ENCODE measurements around the gene SLC25A42.
"Not testable (repeated sequence)": the region's sequence is repeated elsewhere in the genome, so short reads cannot be mapped to it uniquely, and the experiment has no call there.

The SLC25A42 gene

GRCh38 chr19:19063183-19064097 lies at the start of gene SLC25A42:
Gene SLC25A42 (plus strand): TSS chr19:19063994. CDS start chr19:19096125, 32,131 bp downstream.
- peak; percentile 98 to 99 (median 99) for DNase-seq

GRCh38 chr19:19021115-19021514 lies 42.7 kb upstream of the SLC25A42 start:
- DNase-seq, result no peak

GRCh38 chr19:19022380-19022961 lies 41.3 kb upstream of the SLC25A42 start:
- DNase-seq, result no peak

GRCh38 chr19:19023376-19023775 lies 40.4 kb upstream of the SLC25A42 start:
- DNase-seq, result not testable (repeated sequence)

GRCh38 chr19:19025861-19026260 lies 37.9 kb upstream of the SLC25A42 start:
- no peak for DNase-seq

GRCh38 chr19:19026299-19026971 lies 37.4 kb upstream of the SLC25A42 start:
- DNase-seq, result peak in 2 of 3 donors; percentile 5 to 9

GRCh38 chr19:19027228-19027627 lies 36.6 kb upstream of the SLC25A42 start:
- no peak for DNase-seq

- DNase-seq, result no peak
Measured at GRCh38 chr19:19028526-19028925, 35.3 kb upstream of the SLC25A42 start.

GRCh38 chr19:19031891-19032290 lies 31.9 kb upstream of the SLC25A42 start:
- DNase-seq, result no peak

GRCh38 chr19:19032420-19033175 lies 31.2 kb upstream of the SLC25A42 start:
- DNase-seq, result peak; percentile 97

GRCh38 chr19:19033176-19033425 lies 30.7 kb upstream of the SLC25A42 start:
- DNase-seq, result no peak

- DNase-seq, result peak; percentile 93 to 97 (median 96)
Measured at GRCh38 chr19:19033426-19034203, 30.2 kb upstream of the SLC25A42 start, which contains the start of the genes ARMC6 and SUGP2. Gene ARMC6 (plus strand): TSS chr19:19033603. CDS start chr19:19034210, 607 bp downstream. Gene SUGP2 (minus strand): TSS chr19:19033517. CDS start chr19:19031071, 2,446 bp downstream.

- DNase-seq, result peak; percentile 84 to 91 (median 90)
Measured at GRCh38 chr19:19034204-19034624, 29.6 kb upstream of the SLC25A42 start.

GRCh38 chr19:19039901-19040300 lies 23.9 kb upstream of the SLC25A42 start:
- no peak for DNase-seq

- DNase-seq, result no peak
Measured at GRCh38 chr19:19040417-19040816, 23.4 kb upstream of the SLC25A42 start.

- no peak for DNase-seq
Measured at GRCh38 chr19:19042732-19043280, 21.0 kb upstream of the SLC25A42 start.

GRCh38 chr19:19043481-19043880 lies 20.3 kb upstream of the SLC25A42 start:
- no peak for DNase-seq

- DNase-seq, result no peak
Measured at GRCh38 chr19:19043881-19044280, 19.9 kb upstream of the SLC25A42 start.

- DNase-seq, result no peak
Measured at GRCh38 chr19:19049406-19049805, 14.4 kb upstream of the SLC25A42 start.

GRCh38 chr19:19050104-19050503 lies 13.7 kb upstream of the SLC25A42 start:
- no peak for DNase-seq

GRCh38 chr19:19050731-19051130 lies 13.1 kb upstream of the SLC25A42 start:
- peak in 1 of 3 donors; percentile 19 for DNase-seq

Data from suppressor macrophage treated with lipopolysaccharide for 1 hour (primary cell).